Measurements from ENCODE around the gene TRIM63.

Gene TRIM63

DNA sequence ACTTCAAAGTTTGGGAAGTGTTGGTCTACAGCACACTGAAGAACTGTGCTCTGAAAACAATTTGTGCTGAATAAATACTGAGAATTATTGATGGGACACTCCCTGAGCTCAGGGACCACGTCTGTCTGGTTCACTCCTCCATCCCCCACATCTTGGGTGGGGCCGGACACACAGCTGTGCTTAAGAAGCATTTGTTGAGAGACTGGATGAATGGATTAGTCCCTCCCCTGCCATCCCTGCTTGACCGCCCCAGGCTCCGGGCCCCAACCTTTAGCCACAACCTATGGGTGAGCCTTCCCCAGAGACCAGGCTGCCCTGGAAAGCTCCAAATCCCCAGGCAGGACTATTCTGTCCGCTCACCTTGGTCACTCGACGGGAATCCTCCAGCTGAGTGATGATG, 7.5 kb downstream of the TRIM63 start:
- H3K4me3 ChIP-seq (replicated peaks in 1 of 2; ENCODE audit: low read depth in 2 of 2, low read length in 2 of 2) = no peak overlapping the region
- TF ChIP-seq, protein P1, sequence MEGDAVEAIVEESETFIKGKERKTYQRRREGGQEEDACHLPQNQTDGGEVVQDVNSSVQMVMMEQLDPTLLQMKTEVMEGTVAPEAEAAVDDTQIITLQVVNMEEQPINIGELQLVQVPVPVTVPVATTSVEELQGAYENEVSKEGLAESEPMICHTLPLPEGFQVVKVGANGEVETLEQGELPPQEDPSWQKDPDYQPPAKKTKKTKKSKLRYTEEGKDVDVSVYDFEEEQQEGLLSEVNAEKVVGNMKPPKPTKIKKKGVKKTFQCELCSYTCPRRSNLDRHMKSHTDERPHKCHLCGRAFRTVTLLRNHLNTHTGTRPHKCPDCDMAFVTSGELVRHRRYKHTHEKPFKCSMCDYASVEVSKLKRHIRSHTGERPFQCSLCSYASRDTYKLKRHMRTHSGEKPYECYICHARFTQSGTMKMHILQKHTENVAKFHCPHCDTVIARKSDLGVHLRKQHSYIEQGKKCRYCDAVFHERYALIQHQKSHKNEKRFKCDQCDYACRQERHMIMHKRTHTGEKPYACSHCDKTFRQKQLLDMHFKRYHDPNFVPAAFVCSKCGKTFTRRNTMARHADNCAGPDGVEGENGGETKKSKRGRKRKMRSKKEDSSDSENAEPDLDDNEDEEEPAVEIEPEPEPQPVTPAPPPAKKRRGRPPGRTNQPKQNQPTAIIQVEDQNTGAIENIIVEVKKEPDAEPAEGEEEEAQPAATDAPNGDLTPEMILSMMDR (IDR thresholded peaks at IDR 0.05; ENCODE audit: low read depth, low read length) = no peak
- DNase-seq (ENCODE audit: low read depth in 2 of 2) = no peak

DNA sequence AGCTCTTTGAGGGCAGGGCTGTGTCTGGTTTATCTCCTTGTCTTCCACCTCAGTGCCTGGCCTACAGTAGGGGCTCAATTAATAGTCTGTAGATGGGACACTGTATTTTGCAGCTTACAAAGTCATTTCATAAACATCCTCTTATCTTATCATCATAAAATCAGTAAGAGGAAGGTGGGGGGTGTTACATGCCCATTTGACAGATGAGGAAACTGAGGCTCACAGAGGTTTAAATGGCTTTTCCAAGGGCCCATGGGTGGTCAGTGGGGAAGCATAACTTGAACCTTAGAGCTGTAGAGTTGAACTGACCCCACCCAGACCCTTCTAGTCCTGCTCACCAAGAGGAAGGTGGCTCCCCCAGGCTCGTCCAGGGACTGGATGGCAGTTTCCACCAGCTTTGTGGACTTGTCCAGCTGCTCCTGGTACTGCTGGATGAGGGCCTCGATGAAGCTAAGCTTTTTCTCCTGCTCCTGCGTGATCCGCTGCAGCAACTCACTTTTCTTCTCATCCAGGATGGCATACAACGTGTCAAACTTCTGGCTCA, 9.3 kb downstream of the TRIM63 start:
- no peak overlapping the region for H3K4me3 ChIP-seq (replicated peaks in 1 of 2; ENCODE audit: low read depth in 2 of 2, low read length in 2 of 2)
- DNase-seq (ENCODE audit: low read depth in 2 of 2) = no peak
- TF ChIP-seq, protein P1 (IDR thresholded peaks at IDR 0.05; ENCODE audit: low read depth, low read length) = no peak

DNA sequence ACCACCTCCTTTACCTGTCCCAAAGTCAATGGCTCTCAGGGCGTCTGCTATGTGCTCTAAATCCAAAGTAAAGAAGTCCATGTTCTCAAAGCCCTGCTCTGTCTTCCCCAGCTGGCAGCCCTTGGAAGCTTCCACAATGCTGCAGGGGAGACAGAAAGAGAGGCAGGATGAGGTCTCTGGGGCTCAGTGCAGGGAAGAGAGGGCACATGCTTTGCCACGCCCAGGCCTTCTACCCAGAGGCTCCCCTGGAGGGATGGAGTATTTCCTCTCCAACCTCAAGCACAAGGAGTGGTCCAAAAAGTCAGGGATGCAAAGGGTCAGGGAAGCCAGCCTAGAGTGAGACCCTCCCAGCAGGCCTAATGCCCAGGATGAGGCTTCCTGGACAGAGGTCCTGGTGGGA, 10.2 kb downstream of the TRIM63 start:
- no peak overlapping the region for H3K4me3 ChIP-seq (replicated peaks in 1 of 2; ENCODE audit: low read depth in 2 of 2, low read length in 2 of 2)
- TF ChIP-seq, protein P1 (IDR thresholded peaks at IDR 0.05; ENCODE audit: low read depth, low read length) = no peak
- DNase-seq (ENCODE audit: low read depth in 2 of 2) = no peak

- H3K4me3 ChIP-seq (replicated peaks in 1 of 2; ENCODE audit: low read depth in 2 of 2, low read length in 2 of 2) = no peak overlapping the region
- TF ChIP-seq, protein P1 (IDR thresholded peaks at IDR 0.05; ENCODE audit: low read depth, low read length) = no peak
- no peak for DNase-seq (ENCODE audit: low read depth in 2 of 2)
Measured at GRCh38 chr1:26055041-26055440, 12.4 kb downstream of the TRIM63 start.

GRCh38 chr1:26053718-26054560, 13.5 kb downstream of the TRIM63 start:
- H3K4me3 ChIP-seq (replicated peaks in 1 of 2; ENCODE audit: low read depth in 2 of 2, low read length in 2 of 2) = no peak overlapping the region
- DNase-seq (ENCODE audit: low read depth in 2 of 2) = no peak
- TF ChIP-seq, protein P1 (IDR thresholded peaks at IDR 0.05; ENCODE audit: low read depth, low read length) = no peak

DNA sequence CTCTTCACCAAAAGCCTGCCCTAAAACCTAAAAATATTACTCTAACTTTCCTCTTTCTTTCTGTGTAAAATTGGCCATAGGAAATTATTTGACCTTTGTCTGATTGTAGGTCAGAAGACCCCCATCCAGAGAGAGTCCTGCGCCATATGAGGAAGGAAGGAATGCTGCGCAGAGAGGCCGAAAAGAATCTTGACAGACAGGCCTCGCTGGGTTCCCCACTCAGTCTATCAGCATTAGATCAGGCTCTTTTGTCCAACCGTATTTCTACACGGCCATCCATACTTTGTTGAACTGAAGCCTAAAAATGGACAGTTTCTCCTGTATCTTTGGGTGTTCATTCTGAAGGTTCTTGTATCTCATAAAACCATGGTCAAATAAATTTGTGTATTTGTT, 17.2 kb downstream of the TRIM63 start:
- no peak for DNase-seq (ENCODE audit: low read depth in 2 of 2)
- TF ChIP-seq, protein P1 (IDR thresholded peaks at IDR 0.05; ENCODE audit: low read depth, low read length) = no peak
- H3K4me3 ChIP-seq (replicated peaks in 1 of 2; ENCODE audit: low read depth in 2 of 2, low read length in 2 of 2) = no peak overlapping the region

Measured in cardiac fibroblast (primary cell).